ENCODE results near the gene CEP70. TPM values are rescaled to one million over a fixed set of nuclear protein-coding genes. Genes with fewer than 3 reads are reported as not detected.

Gene CEP70
- total RNA-seq (2022; extraction: Qiagen RNA extraction; ENCODE audit: low read depth): 5.7 to 7.4 TPM (median 6.4 TPM) in 5 replicates

GRCh38 chr3:138594150-138594934, at the start of gene CEP70:
TSS of gene CEP70 (minus strand) at chr3:138594260. CDS start at chr3:138572927, 21,333 bp downstream.

GRCh38 chr3:138608322-138609135, 14.5 kb upstream of the CEP70 start, which contains the start of gene FAIM:
TSS of gene FAIM (plus strand) at chr3:138608771. CDS start at chr3:138619727, 10,956 bp downstream.

Other genes with a start within 250 kb of the CEP70 start
- gene MRAS, start 245.7 kb downstream of the CEP70 start, total RNA-seq (2022; extraction: Qiagen RNA extraction; ENCODE audit: low read depth): 8.0 to 12.1 TPM (median 10.5 TPM) in 5 replicates
- 0.56 to 1.0 TPM (median 0.78 TPM) in 5 replicates for gene ESYT3, start 159.6 kb downstream of the CEP70 start, total RNA-seq (2022; extraction: Qiagen RNA extraction; ENCODE audit: low read depth)
- 17.0 to 20.4 TPM (median 18.9 TPM) in 5 replicates for gene FAIM, start 14.5 kb upstream of the CEP70 start, total RNA-seq (2022; extraction: Qiagen RNA extraction; ENCODE audit: low read depth)
- gene PIK3CB, start 240.7 kb upstream of the CEP70 start, total RNA-seq (2022; extraction: Qiagen RNA extraction; ENCODE audit: low read depth): 15.8 to 21.5 TPM (median 19.6 TPM) in 5 replicates

Measured in A549 treated with DMSO at 1 μM for 4 hours (cell line).